Head of caudate nucleus (tissue), 42 donors: Measurements from ENCODE around the gene KIF6.

Experiments
- DNase-seq, 42 donors: peaks; one replicate each; pipeline versions ENCODE4 v3.0.0 to v3.0.0-alpha.2; 2020 to 2021; ENCODE audit warnings: mixed read lengths in 7 of 42
- intact Hi-C: fragments of 100-400 bp; cut with DNase I; formaldehyde crosslinking; loops from one replicate; pipeline ENCODE4 v1.15.0; 2022

The KIF6 gene

DNA sequence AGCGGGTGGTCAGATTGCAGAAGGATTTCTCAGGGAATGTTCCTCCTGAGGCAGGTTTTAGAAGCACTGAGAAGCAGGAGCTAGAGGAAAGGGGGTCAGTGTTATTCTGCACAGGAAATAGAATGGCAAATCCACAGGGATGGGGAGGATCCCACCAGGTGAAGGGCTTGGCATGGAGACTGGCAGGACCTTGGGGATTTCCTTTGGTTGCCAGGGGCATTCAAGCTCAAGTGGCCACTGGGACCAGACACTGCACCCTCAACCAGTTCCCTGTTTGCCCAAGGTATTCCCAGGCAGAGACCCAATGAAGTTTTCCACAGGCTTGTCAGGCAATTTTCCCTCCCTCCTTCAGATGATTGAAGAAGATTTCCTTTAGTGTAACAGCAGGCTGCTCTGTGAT lies 279.5 kb downstream of the KIF6 start:
- no peak for DNase-seq
- intact Hi-C loops: no loop called here

DNA sequence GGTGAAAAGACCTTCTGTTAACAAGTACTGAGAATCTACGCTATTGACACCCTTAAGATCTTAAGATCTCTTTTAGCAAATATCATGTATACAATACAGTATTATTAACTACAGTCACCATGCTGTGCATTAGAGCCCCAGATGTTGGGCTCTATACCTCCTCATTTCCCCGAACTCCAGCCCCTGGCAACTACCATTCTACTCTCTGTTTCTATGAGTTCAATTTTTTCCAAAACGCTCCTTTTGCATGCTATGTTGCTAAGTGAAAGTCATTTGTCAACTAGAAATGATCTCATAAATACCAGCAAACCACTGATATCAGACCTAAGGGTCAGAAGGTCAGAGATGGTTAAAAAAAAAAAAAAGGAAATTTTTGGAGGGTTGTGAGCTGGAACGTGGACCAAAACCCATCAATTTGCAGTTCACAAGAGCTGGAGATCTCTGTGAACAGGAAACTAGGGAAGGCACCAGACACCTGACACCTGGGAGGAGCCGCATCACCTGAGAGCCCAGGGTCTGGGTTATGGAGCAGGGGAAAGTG lies 280.7 kb downstream of the KIF6 start:
- DNase-seq: no peak
- intact Hi-C loops: no loop called here

DNA sequence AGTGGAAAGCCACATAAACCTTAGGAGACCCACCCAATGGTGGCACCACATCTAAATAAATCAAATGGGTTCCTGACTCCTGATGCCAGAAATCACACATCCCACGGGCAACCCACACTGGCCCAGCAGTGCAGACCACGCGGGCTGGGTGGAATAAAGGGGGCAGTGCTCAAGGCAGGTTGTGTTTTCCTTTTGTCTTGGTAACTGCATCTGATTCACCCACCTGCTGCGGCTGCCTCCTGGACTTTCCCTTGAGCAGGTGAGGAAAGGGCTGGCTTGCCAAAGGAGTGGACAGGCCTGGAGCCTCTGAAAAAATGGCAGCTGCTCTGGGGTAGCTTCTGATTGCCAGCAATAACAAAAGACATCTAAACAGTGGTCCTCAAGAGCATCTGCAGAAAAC lies 283.2 kb downstream of the KIF6 start:
- no peak for DNase-seq
- intact Hi-C loops: no loop called here

DNA sequence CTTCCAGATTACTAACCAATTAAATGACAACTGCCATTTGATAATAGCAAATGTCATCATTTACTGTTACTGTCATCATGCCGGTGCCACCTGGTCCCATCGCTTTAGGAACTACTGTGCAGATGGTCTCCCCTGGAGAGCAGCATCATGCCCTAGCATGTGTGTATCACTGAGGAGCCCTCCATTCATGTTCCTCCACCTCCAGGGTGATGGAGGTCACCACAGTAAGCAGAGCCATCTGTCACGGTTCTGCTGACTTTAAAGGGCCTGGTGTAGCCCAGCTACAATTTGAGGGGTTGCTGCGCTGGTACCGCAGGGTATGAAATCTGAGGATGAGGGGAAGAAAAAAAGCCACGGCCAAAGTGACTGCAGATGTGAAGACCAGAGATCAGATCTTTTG lies 283.9 kb downstream of the KIF6 start:
- intact Hi-C loops: no loop called here
- DNase-seq: no peak

DNA sequence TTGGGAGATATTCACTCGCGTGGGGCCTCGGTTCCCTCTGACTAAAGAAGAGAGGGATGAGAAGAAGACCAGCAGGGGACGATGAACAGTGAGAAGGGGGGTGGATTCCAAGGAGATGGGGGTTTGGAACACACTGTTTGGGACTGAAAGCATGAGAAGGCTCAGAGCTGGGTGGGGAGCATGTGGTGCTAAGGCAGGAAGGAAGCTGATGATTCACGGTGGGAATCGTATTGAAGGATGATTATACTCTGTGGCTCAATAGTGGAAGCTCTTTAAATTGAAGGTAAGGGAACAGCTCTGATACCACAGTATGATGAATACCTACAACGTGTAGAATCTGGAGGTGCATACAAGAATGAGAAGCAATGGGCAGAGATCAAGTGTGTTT lies 285.2 kb downstream of the KIF6 start:
- intact Hi-C loops: no loop called here
- DNase-seq: no peak

DNA sequence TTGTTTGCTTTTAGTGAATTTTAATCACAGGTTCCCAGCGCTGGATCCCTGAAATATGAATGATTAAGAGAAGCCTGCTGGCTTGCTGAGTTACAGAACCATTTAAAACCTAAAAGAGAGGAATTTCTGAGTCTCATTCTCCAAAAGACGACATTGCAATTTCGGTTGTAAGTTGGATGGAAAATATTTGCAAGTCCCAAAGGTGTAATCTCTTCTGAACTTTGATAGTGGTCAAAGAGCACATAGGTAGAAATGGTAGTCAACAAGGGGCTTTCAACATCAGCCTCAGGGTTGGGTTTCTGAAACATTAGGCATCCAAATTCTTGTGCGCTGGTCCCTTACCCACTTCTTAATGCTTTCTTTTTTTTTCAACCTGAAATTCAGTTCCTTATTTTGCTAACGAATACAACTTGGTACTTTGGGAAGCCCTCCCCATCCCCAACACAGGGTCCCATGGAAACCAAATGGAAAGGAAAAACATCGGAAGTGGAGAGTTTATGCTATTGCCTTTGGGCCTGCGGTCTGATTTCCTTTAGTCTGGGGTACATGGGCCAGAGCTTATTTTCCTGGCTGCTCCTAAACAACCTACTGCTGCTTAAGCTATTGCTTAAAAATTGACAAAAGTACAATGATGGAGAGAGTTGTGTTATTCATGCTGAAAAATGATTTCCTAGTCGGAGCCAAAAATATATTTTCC lies 285.7 kb downstream of the KIF6 start:
- no peak for DNase-seq
- intact Hi-C loops: no loop called here

DNA sequence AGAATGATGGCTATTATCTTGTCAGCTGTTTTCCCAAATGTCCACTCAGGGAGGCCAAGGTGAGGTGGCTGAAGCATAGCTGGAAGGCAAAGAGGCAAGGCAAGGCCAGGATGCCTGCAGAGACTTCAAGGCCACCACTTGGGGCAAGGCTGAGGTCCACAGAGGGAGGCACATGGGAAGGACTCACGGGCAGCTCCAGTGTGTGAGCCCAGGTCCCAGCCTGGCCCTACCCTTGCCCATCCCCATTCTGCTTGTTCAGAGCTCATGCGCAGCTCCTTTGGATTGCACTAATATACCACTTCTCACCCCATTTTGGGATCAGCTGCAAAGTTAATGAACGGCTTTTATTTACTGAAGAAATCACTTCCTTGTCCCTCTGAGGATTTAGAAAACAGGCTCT lies 291.6 kb downstream of the KIF6 start:
- intact Hi-C loops: no loop called here
- no peak for DNase-seq

DNA sequence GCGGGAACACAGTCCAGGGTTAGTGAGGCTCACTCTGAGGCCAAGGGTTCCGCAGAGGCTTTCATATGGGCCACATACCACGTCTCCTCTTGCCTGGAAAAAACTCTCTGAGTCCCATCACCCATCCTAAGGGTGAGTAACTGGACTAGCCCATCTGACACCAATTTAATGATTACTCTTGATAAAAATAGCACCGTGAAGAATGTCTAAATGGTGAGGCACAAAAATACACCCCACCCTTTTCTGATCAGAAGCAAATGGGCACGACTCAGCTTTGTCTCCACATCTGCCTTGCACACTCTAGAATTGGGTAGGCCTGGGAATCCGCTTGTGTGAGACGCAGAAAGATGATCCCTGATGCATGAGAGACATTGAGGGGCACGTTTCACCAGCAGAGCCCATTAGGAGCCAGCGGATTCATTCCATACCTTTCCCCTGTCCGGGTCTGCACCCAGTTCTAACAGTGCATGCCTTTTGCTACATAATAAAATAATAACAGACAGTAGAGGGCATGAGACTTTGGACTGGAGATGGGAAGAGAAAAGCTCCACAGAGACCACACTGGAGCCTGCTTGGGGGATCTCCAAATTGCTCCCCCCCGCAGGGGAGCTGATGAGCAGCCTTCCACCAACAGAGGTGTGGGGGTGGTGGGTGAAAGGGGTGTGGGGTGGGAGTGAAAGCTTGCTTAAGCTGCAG lies 292.7 kb downstream of the KIF6 start:
- intact Hi-C loops: no loop called here
- no peak for DNase-seq

DNA sequence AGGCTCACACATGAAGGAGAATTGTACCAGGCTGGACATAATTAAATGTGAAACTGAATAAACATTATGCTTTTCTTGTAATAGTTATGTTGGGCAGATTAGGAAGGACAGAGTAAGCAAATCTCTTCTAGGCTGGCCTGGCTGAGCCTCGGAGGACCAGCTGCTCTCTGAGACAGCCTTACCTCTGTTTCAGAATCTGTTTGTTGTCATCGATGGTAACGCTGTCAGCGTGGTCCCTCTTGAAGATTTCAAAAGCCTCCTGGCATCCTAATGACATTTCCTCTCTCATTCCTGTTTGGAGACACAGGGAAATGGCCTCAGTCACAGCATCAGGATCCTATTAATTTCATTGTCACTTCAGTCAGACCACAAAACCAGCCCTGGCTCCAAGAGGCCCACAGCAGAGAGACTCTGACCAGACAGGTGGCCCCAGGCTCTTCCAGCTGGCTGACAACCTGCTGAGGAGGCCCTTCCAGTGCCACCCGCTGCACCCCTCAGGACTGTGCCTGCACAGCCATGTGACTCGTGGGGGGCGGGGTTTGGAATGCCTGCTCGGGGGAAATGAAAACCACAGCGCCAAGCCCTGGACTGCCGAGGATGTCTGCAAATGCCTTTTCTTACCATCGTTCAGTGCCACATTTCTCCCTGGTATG lies 294.2 kb downstream of the KIF6 start:
- intact Hi-C loops: no loop called here
- peak; percentile 66 to 96 (median 86) for DNase-seq

DNA sequence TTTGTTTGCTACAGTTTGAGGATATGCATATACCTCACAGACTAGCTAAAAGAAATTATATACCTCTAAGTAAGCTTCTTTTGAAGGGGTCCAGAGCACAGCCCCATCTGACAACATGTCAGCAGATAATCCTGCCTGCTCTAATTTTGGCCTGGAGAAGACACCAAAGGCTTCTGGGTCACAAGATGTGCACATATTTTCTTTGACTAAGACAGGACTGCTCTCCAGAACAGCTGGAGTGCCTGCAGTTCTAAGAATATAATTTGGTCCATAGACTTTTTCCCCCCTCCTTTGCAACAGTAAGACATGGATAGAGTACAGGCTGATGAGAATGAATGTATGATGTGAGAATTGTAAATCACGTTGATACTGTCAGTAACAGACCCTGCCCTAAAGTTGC lies 294.8 kb downstream of the KIF6 start:
- no peak for DNase-seq
- intact Hi-C loops: no loop called here

DNA sequence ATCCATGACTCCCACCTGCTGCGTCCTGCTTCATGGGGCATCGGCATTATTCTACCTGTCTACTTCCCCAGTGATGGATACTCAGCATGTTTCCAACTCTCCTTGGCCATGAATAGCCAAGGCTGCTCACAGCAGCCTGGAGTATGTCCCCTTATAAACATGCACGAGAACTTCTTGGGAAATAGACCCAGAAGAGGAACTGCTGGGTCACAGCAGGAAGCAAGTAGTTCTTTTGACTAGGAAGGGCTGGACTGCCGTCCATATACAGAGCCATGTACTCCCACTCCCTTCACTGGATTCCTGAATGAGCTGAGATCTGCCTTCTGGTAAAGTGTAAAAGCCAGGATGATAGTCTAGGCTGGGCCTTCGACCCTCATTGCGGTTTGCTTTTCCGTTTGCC lies 296.4 kb downstream of the KIF6 start:
- intact Hi-C loops: no loop called here
- DNase-seq: no peak

DNA sequence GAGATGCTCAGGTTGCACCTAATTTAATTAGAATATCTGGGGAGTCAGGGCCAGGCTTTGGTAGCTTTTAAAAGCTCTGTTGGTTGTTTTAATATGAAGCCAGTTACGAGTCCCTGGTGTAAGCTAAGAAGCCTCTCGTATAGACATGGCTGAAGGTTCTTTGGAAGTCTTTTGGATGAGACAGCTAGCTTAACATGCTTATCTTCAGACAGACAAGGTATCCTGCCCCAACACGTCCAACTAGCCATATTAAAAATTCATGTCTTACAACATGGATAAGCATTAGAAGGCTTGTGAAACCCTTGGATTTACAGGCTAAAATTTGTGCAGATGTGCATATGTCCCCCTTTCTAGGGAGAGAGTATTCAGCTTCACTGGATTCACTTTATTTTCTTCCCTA lies 297.1 kb downstream of the KIF6 start:
- no peak for DNase-seq
- intact Hi-C loops: no loop called here

DNA sequence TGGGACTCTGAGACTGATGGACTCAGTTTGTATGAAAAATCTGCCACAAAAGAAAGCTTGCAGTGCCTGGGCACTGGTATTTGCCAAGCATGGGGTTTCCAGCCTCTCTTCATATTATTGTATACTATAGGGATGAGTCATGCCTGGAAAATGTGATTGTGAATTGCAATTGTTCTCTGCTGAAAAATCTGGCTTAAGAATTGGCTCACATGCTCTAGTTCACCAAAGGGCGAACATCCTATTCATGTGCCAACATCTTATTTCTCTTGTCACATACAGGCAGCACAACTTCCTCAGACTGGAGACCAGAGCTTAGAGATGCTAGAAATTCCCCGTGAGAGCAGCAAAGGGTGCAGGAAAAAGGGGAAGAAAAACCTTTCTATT lies 299.1 kb downstream of the KIF6 start:
- intact Hi-C loops: no loop called here
- DNase-seq: peak in 3 of 42 donors; percentile 41 to 61 (median 43)

DNA sequence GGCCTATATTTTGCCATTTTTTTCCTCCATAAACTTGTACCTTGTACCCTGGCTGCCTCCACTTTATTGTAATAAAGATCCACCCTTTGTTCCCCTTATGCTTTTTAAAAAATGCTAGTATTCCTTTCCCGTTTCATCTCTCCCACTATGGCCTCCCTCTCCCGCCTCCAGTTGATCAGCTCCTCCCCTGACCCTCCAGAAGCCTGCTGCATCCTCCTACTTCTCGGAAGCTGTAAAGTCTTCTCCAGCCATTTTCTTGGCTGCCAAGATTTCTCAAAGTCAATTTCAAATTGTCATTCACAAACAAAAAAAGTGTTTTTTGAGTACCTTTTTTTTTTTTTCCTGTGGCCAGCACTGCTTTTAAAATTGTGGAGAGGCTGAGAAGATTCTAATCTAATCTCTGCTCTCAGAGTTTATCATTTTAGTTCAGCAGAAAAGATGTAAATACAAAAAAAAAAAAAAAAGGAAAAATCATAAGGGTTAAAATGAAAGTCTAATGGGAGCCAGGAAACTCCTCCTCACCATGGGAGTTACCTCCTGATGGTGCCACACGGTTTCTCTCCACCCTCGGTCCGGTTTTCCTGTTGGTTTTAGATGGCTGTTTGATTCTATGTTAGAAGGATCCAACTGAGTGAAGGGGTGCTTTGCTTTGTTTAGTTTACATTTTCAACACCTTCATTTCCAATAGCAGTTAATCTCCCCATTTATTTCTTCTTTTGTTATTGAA lies 299.7 kb downstream of the KIF6 start:
- no peak for DNase-seq
- intact Hi-C loops: no loop called here

DNA sequence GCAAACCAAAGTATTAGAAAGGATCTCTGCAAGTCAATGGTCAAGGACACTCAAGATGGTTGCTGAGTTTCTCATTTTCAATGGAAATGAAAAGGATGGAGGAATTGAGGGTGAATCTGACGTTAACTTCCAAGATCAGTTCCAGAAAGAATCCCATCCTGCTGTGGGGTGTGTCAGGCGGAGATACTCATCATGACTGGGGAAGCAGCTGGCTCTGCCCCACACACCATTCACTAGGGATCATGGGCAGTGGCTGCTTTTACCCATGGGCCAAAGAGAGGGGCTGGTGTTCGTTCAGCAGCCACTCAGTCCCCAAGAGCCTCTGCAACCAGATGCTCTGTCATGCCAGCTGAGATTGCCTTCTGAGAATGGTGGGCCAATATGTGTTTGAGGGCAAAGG lies 300.4 kb downstream of the KIF6 start:
- intact Hi-C loops: no loop called here

DNA sequence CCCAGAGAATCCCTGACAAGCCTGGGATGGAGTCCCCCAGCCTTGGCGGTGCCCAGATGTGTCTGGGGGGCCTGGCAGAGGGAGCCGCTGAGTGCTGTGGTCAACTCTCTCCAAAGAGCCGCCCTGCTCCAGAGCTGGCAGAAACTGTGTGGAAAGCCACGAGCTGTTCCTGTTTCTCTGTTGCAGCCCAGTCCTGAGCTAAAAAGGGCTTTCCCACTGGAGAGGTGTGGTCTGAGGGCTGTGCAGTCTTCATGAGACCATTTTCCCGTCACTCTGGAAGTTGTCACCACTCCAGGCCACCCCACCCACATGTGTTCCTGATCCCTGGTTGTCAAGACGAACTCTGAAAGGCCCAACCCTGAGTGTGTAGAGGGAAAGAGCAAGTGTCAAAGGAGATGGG lies 303.0 kb downstream of the KIF6 start:
- no peak for DNase-seq
- intact Hi-C loops: no loop called here

More for the DNA sequence above, 300.4 kb downstream of the KIF6 start:
- no peak for DNase-seq

DNA sequence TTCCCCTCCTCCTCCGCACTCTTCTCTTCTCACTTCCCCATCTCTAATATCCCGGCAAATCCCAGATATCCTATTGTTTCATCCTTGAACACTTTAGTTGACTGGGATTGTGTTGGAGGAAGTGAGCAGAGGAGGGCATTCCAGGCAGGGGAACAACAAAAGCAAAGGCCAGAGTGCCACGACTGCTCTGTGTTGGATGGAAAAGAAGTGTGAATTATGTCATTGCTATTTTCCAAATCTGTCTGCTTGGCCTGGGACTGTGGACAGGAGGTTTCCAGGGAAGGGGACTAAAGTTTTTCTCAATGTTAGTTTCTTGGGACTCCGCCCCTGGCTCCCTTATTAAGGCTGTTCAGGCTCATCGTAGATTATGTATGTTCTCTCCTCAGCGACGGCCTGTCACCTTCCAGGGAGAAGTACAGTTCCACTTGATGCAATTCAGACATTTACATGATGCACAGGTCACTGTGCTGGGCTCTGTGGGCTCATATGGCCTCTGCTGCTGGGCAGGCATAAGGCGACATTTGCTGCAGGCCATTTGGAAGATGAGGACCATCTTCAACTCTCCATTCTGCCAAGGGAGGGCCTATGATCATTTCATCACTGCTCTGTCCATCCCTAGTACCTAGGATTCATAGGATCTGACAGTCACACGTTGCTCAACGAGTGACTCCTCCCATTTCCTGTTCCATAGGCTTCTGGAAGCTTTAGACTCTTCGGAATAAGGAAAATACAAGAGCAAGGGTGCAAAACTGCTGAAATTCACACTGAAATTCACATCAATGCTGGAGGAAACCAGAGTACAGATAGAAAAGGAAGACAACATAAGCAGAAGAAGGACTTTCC lies 303.6 kb downstream of the KIF6 start:
- no peak for DNase-seq
- intact Hi-C loops: no loop called here

DNA sequence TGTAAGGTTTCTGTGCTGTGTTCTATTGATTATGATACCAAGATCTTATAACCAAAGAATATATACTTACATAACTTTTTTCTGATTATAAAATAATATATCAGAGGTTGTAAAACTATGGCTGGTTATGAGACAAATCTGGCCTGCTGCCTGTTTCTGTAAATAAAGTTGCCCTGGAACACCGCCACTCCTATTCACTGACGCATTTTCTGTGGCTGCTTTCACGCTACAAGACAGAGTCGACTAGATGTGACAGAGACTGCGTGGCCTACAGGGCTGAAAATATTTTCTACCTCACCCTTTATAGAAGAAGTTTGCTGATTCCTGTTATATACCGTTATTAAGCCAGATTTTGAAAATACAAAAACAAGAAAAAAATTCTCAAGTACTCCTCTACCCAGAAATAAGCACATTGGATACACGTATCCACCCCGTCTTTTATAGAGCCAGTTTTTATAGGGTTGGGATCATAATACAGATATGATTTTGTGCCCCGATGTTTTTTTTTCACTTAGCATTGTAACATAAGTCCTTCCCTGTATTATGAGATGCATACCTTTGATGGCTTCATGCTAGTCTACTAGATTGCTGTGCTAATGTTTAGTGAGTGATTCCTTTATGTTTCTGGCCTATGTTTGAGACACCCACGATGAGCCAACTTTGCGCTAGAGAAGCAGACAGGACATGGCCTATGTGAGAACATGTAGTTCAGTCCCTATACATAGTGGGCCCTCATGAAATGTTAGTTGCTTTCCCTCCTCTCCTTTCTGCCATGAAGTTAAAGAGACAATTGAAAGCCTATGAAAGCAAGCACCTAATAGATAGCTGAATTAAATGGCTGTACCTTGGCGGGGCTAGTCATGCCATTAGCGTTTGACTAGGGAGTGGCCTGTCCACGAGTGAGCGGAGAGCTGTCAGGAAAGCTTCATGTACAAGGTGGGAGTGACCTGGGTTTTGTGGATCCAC lies 304.6 kb downstream of the KIF6 start:
- DNase-seq: peak in 3 of 42 donors; percentile 35 to 71 (median 44)
- intact Hi-C loops: no loop called here
